Measurements from ENCODE around the gene ECD. TPM values are rescaled to one million over a fixed set of nuclear protein-coding genes. Genes with fewer than 3 reads are reported as not detected.
"Not testable (repeated sequence)": the region's sequence is repeated elsewhere in the genome, so short reads cannot be mapped to it uniquely, and the experiment has no call there.

The ECD gene
- total RNA-seq, 4 donors from 2014 or later = 22.9 to 57.8 (median 32.9) TPM

DNA sequence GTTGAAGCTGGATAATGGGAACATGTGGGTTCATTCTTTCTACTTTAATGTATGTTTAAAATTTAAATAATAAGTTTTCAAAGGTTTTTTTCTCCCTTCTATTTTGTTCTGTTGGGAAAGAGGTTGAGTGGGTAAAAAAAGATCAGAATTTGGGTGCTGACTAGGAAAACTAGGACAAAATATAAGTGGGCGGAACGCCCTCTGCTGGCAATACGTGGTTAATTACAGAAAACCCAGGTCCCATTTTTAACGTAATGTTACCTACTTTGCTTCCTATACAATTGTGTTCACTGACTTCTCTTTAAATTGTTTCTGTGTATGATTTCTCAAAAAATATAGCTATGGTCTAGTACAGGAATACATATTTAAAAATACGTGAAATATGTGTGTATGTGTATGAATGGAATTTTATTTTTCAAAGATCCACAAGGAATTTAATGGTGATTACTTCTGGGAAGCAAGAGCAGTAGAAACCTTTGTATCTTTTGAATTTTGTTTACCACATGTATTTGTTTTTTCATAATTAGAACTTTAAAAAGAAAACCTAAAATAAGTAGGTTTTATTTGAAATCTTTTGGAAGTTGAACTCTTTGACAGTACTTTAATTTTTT is 8.7 kb downstream of the ECD start:
- Histone ChIP-seq H3K4me3 (no peak overlapping the region), H3K27me3 (no peaks in the 10 kb centered on the region), H3K9me3 (no peaks in the 10 kb centered on the region), H3K4me1 (peaks cover 0 to 7% (median 0%) of the 10 kb centered on the region in 4 donors), H3K27ac (no peak overlapping the region), H3K36me3 (peaks cover 0 to 64% (median 0%) of the 10 kb centered on the region in 3 donors)
- peak in 2 of 3 donors; percentile 52 to 81 for DNase-seq
- TF ChIP-seq POLR2A (IDR thresholded peaks at IDR 0.05) = no peak
- TF ChIP-seq, protein P1, sequence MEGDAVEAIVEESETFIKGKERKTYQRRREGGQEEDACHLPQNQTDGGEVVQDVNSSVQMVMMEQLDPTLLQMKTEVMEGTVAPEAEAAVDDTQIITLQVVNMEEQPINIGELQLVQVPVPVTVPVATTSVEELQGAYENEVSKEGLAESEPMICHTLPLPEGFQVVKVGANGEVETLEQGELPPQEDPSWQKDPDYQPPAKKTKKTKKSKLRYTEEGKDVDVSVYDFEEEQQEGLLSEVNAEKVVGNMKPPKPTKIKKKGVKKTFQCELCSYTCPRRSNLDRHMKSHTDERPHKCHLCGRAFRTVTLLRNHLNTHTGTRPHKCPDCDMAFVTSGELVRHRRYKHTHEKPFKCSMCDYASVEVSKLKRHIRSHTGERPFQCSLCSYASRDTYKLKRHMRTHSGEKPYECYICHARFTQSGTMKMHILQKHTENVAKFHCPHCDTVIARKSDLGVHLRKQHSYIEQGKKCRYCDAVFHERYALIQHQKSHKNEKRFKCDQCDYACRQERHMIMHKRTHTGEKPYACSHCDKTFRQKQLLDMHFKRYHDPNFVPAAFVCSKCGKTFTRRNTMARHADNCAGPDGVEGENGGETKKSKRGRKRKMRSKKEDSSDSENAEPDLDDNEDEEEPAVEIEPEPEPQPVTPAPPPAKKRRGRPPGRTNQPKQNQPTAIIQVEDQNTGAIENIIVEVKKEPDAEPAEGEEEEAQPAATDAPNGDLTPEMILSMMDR (IDR thresholded peaks at IDR 0.05) = peak; percentile 60 to 86 (median 76)

DNA sequence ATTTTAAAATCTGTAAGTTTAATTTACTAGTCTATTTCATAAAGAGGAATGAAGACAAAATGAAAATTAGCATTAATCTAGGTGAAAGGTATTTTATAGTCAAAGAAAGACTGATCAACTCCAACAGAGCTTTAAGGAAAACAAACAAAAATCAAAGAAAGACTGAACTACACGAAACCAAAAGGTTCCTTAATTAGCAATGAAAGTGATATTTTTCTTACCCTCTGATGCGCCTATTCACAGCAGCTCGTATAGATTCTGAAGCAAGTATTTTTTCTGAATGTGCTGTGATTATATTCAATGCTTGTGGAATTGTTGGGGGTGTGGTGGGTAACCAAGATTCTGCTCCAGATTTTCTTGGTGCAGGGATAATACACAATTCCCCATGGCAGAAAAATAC is 11.8 kb downstream of the ECD start:
- Histone ChIP-seq H3K4me1 (no peaks in the 10 kb centered on the region), H3K9me3 (no peaks in the 10 kb centered on the region), H3K36me3 (peaks cover 0 to 80% (median 0%) of the 10 kb centered on the region in 3 donors), H3K27me3 (no peaks in the 10 kb centered on the region), H3K4me3 (no peak overlapping the region), H3K27ac (no peak overlapping the region)
- DNase-seq = no peak
- TF ChIP-seq, protein P1 (IDR thresholded peaks at IDR 0.05) = no peak
- TF ChIP-seq POLR2A (IDR thresholded peaks at IDR 0.05) = no peak

- peaks cover 0 to 82% (median 0%) of the 10 kb centered on the region in 3 donors for H3K36me3 ChIP-seq
- no peak overlapping the region for H3K4me3 ChIP-seq
- H3K9me3 ChIP-seq = no peaks in the 10 kb centered on the region
- H3K27me3 ChIP-seq = no peaks in the 10 kb centered on the region
- TF ChIP-seq POLR2A (IDR thresholded peaks at IDR 0.05) = no peak
- TF ChIP-seq, protein P1 (IDR thresholded peaks at IDR 0.05) = no peak
- no peaks in the 10 kb centered on the region for H3K4me1 ChIP-seq
- no peak for DNase-seq
- no peak overlapping the region for H3K27ac ChIP-seq
Measured at GRCh38 chr10:73152009-73152408, 15.8 kb downstream of the ECD start.

GRCh38 chr10:73150633-73151413 is 17.0 kb downstream of the ECD start:
- H3K4me3 ChIP-seq, H3K27ac ChIP-seq, H3K27me3 ChIP-seq, DNase-seq, H3K4me1 ChIP-seq, H3K9me3 ChIP-seq: not testable (repeated sequence)
- peaks cover 0 to 82% (median 0%) of the 10 kb centered on the region in 3 donors for H3K36me3 ChIP-seq

- no peaks in the 10 kb centered on the region for H3K4me1 ChIP-seq
- TF ChIP-seq POLR2A (IDR thresholded peaks at IDR 0.05) = no peak
- TF ChIP-seq, protein P1 (IDR thresholded peaks at IDR 0.05) = no peak
- DNase-seq = no peak
- no peak overlapping the region for H3K27ac ChIP-seq
- no peaks in the 10 kb centered on the region for H3K9me3 ChIP-seq
- no peak overlapping the region for H3K4me3 ChIP-seq
- peaks cover 0 to 97% (median 0%) of the 10 kb centered on the region in 3 donors for H3K36me3 ChIP-seq
- H3K27me3 ChIP-seq = no peaks in the 10 kb centered on the region
Measured at GRCh38 chr10:73141603-73142002, 26.2 kb downstream of the ECD start.

GRCh38 chr10:73139251-73139650 is 28.6 kb downstream of the ECD start:
- Histone ChIP-seq H3K27ac (no peak overlapping the region), H3K4me1 (no peaks in the 10 kb centered on the region), H3K27me3 (no peaks in the 10 kb centered on the region), H3K9me3 (no peaks in the 10 kb centered on the region), H3K36me3 (peaks cover 0 to 91% (median 0%) of the 10 kb centered on the region in 3 donors), H3K4me3 (no peak overlapping the region)
- DNase-seq = no peak
- TF ChIP-seq POLR2A (IDR thresholded peaks at IDR 0.05) = no peak
- TF ChIP-seq, protein P1 (IDR thresholded peaks at IDR 0.05) = no peak
